Lower leg skin (tissue), 3 donors: ENCODE data around the gene HSF5.

Experiments used
- CTCF ChIP-seq, 3 donors: fragments of 450-650 bp; IDR thresholded peaks; one replicate each; pipeline ENCODE4 v1.5.1; 2016; ENCODE audit warnings: antibody characterized with exemption in 3 of 3, mild to moderate bottlenecking in 3 of 3, moderate library complexity in 2 of 3
- POLR2A ChIP-seq, 2 donors: fragments of 450-650 bp; IDR thresholded peaks; one replicate each; pipeline ENCODE4 v1.6.1; 2016 to 2017; ENCODE audit warnings: antibody characterized with exemption in 2 of 2, mild to moderate bottlenecking in 1 of 2, moderate library complexity in 1 of 2

DNA sequence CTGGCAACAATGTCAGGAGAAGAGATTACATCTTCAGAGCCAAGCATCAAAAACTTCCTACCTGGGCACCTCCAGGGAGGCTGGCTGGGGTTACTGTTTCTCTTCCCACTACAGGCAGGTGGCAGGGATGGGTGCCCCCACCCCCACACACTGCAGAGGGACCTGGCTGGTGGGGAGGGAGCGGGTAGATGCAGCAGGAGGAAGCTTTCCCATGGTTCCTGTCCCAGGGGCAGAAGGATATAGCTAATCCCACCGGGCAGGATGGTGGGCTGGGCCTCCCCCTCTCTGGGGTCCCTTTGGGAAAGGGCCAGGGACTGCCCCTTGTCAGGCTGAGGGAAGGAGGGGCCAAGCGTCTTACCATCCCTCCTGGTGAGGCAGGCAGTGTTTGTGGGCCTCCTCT, 42.9 kb upstream of the HSF5 start:
- TF ChIP-seq CTCF (IDR thresholded peaks at IDR 0.05) (no peak), POLR2A (IDR thresholded peaks at IDR 0.05) (no peak)
